ENCODE measurements around the gene COL10A1. TPM values are rescaled to one million over a fixed set of nuclear protein-coding genes. Genes with fewer than 3 reads are reported as not detected.

Gene COL10A1
- total RNA-seq = not detected

DNA sequence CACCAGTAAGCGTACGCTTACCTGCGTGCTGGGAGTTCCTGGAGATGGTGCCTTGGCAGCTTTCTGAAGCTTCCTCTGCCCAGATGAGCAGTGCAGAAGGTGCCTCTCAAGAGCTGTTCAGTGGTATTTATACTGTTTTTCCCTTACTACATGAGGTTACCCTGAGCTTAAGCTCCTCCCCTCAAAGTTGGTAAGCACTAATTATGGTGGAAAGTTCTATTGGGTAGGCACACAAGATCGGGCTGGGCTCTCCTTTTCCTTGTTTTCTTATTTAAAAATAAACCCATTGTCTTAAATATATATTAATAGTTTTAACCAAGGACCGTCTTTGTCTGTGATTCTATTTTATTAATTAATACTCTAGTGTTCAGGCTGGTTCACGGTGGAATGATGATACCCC is at the start of gene COL10A1:
Gene COL10A1, minus strand, starts transcription at position 101 of the 400 bp plus-strand sequence. CDS start 640 bp downstream, outside the sequence.
- H3K36me3 Mint-ChIP-seq (ENCODE audit: insufficient read depth in 2 of 2) = peaks cover 0 to 7% of the 10 kb centered on the region in 2 donors
- no peaks in the 10 kb centered on the region for H3K27me3 Mint-ChIP-seq (ENCODE audit: low read depth)
- H3K4me3 Mint-ChIP-seq = no peak within 1 kb of the TSS
- DNase-seq = no peak
- H3K27ac Mint-ChIP-seq = no peak within 1 kb of the TSS
- no peak for ATAC-seq (replicated peaks in 1 of 2)
- no peaks in the 10 kb centered on the region for H3K4me1 Mint-ChIP-seq (ENCODE audit: low read depth)
- no peaks in the 10 kb centered on the region for H3K9me3 Mint-ChIP-seq

DNA sequence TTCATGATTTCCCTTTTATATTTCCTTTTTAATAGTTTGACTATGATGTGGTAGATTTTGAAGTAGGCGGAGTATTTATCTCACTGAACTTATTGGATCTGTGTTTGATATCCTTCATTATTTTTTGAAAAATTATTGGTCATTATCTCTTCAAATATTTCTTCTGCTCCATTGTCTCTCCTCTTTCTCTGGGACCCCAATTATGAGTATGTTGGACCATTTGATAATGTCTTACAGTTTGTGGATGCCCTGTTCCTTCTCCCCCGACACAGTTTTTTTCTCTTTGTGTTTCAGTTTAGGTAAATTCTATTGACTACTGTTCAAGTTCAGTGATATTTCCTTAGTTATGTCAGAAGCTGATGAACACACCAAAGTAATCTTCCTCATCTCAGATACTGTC is 49.4 kb upstream of the COL10A1 start:
- Mint-ChIP-seq H3K27me3 (ENCODE audit: low read depth) (no peaks in the 10 kb centered on the region), H3K4me3 (no peak overlapping the region), H3K36me3 (ENCODE audit: insufficient read depth in 2 of 2) (peaks cover 6 to 20% of the 10 kb centered on the region in 2 donors), H3K27ac (no peak overlapping the region), H3K4me1 (ENCODE audit: low read depth) (no peaks in the 10 kb centered on the region), H3K9me3 (peaks cover 7 to 9% of the 10 kb centered on the region in 2 donors)
- ATAC-seq (replicated peaks in 1 of 2) = no peak
- no peak for DNase-seq

DNA sequence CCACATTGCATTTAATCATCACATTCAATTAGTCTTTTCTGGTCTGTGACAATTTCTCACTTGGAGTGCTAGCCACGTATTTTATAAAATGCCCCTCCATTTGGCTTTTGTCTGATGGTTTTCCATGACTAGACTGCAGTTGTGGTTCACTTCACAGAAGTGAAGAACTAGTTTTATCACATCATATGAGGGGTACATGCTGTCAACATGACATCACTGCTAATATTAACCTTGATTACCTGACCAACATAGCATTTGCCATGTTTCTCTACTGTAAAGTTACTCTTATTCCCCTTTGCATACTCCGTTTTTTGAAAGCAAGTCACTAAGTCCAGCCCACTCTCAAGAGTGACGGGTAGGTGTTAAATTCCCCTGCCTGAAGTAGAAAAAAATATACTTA is 48.0 kb upstream of the COL10A1 start:
- Mint-ChIP-seq H3K27me3 (ENCODE audit: low read depth) (no peaks in the 10 kb centered on the region), H3K27ac (no peak overlapping the region), H3K36me3 (ENCODE audit: insufficient read depth in 2 of 2) (peaks cover 8 to 23% of the 10 kb centered on the region in 2 donors), H3K4me1 (ENCODE audit: low read depth) (no peaks in the 10 kb centered on the region), H3K9me3 (peaks cover 7 to 10% of the 10 kb centered on the region in 2 donors), H3K4me3 (no peak overlapping the region)
- DNase-seq (no peak), ATAC-seq (replicated peaks in 1 of 2) (no peak)

DNA sequence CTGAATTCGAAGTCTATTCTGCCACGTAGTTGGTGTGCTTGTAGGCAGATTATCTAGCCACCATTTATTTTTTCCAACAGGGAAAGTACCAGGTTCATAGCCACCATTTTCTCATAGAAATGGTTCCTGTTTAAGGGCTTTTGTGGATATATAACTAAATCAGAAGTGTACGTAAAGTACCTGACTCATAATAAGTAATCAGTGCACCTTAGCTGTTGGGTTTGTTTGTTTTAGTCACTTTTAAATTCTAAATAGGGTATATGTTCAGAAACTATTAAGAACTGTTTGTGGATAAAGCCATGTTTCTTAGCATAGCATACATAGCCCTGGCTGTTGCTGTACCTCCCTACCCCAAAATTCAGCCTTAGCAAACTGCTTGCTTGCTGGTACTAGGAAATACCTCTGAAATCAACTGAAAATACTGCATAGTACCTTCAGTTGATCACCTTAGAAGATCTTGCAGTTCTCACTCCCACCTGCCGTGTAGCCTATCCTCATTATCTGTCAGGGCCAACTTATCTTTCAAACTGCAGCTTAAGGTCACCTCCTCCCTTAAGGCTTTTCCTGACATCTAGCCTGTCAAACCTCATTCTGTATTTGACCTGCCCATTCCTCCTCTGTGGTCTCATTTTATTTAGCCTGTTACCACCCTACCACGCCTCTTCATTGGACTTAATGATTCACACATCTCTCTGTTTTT is 44.6 kb upstream of the COL10A1 start:
- DNase-seq = no peak
- no peak overlapping the region for H3K27ac Mint-ChIP-seq
- H3K36me3 Mint-ChIP-seq (ENCODE audit: insufficient read depth in 2 of 2) = peaks cover 11 to 22% of the 10 kb centered on the region in 2 donors
- no peak for ATAC-seq (replicated peaks in 1 of 2)
- H3K9me3 Mint-ChIP-seq = peaks cover 4 to 11% of the 10 kb centered on the region in 2 donors
- H3K27me3 Mint-ChIP-seq (ENCODE audit: low read depth) = no peaks in the 10 kb centered on the region
- H3K4me1 Mint-ChIP-seq (ENCODE audit: low read depth) = no peaks in the 10 kb centered on the region
- H3K4me3 Mint-ChIP-seq = no peak overlapping the region

DNA sequence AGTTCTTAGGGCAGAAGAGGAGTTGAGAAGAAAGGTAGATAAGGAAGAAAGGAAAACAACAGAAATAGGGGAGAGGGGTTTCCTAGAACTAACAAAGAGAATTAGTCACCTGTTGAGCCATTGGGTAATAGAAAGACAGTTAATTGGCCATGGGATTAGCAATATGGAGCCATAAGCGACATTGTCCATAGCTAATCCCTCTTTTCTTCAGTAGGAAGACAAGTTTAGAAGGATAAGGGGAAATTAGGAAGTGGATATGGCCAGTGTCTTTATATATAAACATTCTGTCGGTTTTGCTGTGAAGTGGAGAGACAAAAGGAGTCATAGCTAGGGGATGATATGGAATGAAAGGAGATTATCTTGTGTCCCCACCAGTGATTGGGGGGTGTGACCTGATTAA is 43.9 kb upstream of the COL10A1 start:
- Mint-ChIP-seq H3K4me3 (no peak overlapping the region), H3K27me3 (ENCODE audit: low read depth) (no peaks in the 10 kb centered on the region), H3K27ac (no peak overlapping the region), H3K4me1 (ENCODE audit: low read depth) (no peaks in the 10 kb centered on the region), H3K9me3 (peaks cover 2 to 8% of the 10 kb centered on the region in 2 donors), H3K36me3 (ENCODE audit: insufficient read depth in 2 of 2) (peaks cover 9 to 17% of the 10 kb centered on the region in 2 donors)
- DNase-seq (no peak), ATAC-seq (replicated peaks in 1 of 2) (no peak)

DNA sequence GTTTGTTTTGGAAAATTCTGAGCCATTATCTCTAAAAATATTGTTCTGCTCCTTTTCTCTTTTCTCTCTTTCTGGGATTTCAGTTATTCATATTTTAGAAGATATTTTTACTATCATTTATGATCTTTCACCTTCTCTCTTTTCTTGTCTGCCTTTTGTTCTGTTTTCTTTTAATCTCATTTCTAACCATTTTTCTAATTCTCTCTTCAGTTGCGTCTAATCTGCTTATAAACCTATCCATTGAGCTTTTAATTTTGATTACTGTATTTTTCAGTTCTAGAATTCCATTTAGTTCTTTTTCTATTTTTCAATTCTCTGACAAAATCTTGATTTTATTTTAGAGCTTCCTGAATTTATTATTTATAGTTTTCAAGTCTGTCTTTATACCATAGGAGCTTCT is 42.2 kb upstream of the COL10A1 start:
- ATAC-seq (replicated peaks in 1 of 2) = no peak

DNA sequence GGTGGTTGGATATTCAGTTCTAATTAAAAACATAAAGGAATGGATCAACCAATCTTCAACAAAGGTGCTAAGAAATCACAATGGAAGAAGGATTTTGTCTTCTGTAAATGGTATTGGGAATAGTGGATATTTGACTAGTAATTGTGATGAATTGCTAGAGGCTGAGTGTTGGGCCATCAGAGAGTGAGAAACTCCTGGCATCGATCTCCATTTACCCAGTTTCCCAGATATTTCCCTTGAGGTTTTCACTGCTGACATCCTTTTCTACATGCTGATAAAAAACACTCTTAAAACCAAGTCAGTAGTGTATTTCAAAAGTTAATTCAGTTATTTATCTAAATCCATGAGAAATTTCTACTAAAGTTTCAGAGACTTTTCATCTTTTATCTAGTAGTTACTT is 40.4 kb upstream of the COL10A1 start:
- ATAC-seq (replicated peaks in 1 of 2) (no peak), DNase-seq (no peak)
- Mint-ChIP-seq H3K27me3 (ENCODE audit: low read depth) (no peaks in the 10 kb centered on the region), H3K4me1 (ENCODE audit: low read depth) (no peaks in the 10 kb centered on the region), H3K9me3 (peaks cover 6 to 10% of the 10 kb centered on the region in 2 donors), H3K36me3 (ENCODE audit: insufficient read depth in 2 of 2) (peaks cover 10 to 24% of the 10 kb centered on the region in 2 donors), H3K27ac (no peak overlapping the region), H3K4me3 (no peak overlapping the region)

More for the DNA sequence above, 42.2 kb upstream of the COL10A1 start:
- Mint-ChIP-seq H3K4me1 (ENCODE audit: low read depth) (no peaks in the 10 kb centered on the region), H3K27ac (no peak overlapping the region), H3K27me3 (ENCODE audit: low read depth) (no peaks in the 10 kb centered on the region), H3K9me3 (peaks cover 5 to 10% of the 10 kb centered on the region in 2 donors), H3K4me3 (no peak overlapping the region), H3K36me3 (ENCODE audit: insufficient read depth in 2 of 2) (peaks cover 8 to 21% of the 10 kb centered on the region in 2 donors)
- DNase-seq = no peak

- Mint-ChIP-seq H3K9me3 (peaks cover 6 to 10% of the 10 kb centered on the region in 2 donors), H3K4me1 (ENCODE audit: low read depth) (no peaks in the 10 kb centered on the region), H3K27me3 (ENCODE audit: low read depth) (no peaks in the 10 kb centered on the region), H3K36me3 (ENCODE audit: insufficient read depth in 2 of 2) (peaks cover 10 to 24% of the 10 kb centered on the region in 2 donors), H3K4me3 (no peak overlapping the region), H3K27ac (no peak overlapping the region)
- ATAC-seq (replicated peaks in 1 of 2) (no peak), DNase-seq (no peak)
These were observed 39.7 kb upstream of the COL10A1 start for GRCh38 chr6:116165596-116165995.

GRCh38 chr6:116159782-116160524 is 34.0 kb upstream of the COL10A1 start:
- no peaks in the 10 kb centered on the region for H3K27me3 Mint-ChIP-seq (ENCODE audit: low read depth)
- peaks cover 4 to 5% of the 10 kb centered on the region in 2 donors for H3K9me3 Mint-ChIP-seq
- no peak overlapping the region for H3K4me3 Mint-ChIP-seq
- DNase-seq (no peak), ATAC-seq (replicated peaks in 1 of 2) (no peak)
- H3K4me1 Mint-ChIP-seq (ENCODE audit: low read depth) = no peaks in the 10 kb centered on the region
- peaks cover 10 to 20% of the 10 kb centered on the region in 2 donors for H3K36me3 Mint-ChIP-seq (ENCODE audit: insufficient read depth in 2 of 2)
- no peak overlapping the region for H3K27ac Mint-ChIP-seq

DNA sequence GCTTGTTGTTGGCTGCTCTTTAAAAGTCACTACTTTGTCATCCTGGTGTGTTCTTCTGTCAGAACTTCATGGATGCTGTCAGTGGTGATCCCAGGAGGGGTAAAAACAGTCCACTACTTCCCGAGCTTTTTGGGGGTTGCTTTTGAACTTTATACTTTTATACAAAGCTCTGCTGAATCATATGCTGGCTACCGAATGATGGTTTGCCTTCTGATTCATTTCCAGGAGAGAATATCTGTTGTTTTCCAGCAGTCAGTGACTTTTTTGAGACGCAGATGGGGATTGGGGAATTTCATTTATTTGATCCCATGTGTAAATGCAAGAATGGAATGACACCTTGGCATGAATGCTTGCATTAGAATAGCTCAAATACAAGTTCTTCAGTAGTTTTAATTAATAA is 32.7 kb upstream of the COL10A1 start:
- no peaks in the 10 kb centered on the region for H3K4me1 Mint-ChIP-seq (ENCODE audit: low read depth)
- H3K9me3 Mint-ChIP-seq = peaks cover 2 to 4% of the 10 kb centered on the region in 2 donors
- H3K36me3 Mint-ChIP-seq (ENCODE audit: insufficient read depth in 2 of 2) = peaks cover 10 to 13% of the 10 kb centered on the region in 2 donors
- no peak for DNase-seq
- no peak for ATAC-seq (replicated peaks in 1 of 2)
- H3K27ac Mint-ChIP-seq = no peak overlapping the region
- no peaks in the 10 kb centered on the region for H3K27me3 Mint-ChIP-seq (ENCODE audit: low read depth)
- H3K4me3 Mint-ChIP-seq = no peak overlapping the region

DNA sequence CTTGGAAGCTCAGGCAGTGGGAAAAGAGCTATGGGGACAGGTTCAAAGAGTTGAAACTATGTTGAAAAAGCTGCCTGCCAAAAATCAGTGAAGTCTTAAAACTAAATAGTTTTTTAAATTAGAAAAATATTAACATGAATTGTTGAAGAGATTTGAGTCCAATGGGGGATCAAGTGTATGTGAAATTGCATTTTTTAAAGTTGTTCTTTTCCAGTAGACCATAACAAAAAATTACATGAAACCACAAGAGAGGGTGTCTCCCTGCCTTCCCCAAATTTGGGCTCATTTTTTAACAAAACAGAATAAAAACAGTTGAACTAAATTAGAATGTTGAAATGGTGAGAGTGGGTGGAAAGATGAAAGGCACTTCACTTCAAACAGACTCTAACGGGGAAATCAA is 31.5 kb upstream of the COL10A1 start:
- DNase-seq = no peak
- H3K4me1 Mint-ChIP-seq (ENCODE audit: low read depth) = no peaks in the 10 kb centered on the region
- peaks cover 6 to 7% of the 10 kb centered on the region in 2 donors for H3K36me3 Mint-ChIP-seq (ENCODE audit: insufficient read depth in 2 of 2)
- H3K9me3 Mint-ChIP-seq = no peaks in the 10 kb centered on the region
- no peak overlapping the region for H3K4me3 Mint-ChIP-seq
- no peaks in the 10 kb centered on the region for H3K27me3 Mint-ChIP-seq (ENCODE audit: low read depth)
- ATAC-seq (replicated peaks in 1 of 2) = no peak
- no peak overlapping the region for H3K27ac Mint-ChIP-seq

DNA sequence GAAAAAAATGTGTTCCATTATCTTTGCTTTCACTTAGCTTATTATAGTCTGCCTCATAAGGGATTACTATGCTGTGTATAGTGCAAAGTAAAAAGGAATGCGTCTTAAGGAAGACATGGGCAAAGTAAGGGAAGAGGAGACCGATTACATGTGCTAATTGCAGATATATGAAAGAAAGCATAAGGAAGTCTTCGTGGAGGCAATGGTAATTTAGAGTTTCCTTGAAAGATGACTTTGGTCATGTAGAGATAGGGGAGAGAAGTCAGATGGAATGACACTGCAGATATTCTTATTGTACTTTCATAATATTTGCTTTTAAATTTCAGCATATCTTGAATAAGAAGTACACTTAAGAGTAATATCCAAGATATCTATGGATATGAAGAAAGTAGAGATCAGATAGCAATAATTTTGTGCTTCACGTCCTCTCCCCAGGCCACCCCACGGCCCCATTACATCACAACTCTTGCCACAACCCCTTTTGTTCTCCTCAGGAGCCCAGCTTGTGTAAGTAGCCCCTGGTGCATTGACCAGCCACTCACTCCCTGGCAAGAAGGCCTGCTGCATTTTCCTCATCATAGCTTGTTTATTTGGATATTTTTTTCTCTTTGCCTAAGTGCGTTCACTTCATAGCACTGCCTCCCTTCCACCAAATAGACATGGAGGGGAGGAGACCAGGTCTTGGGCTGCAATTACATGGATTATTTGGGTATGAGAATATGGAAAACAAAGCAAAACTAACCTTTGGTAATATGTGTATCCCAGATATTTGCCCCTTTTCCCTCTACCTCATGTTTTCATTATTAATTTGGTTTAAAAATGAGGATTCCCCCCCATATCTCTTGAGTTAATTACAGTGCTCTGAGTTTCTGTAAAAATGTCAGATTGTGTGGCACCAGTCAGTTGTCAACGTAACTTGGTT is 30.7 kb upstream of the COL10A1 start:
- ATAC-seq (replicated peaks in 1 of 2) = no peak
- H3K4me3 Mint-ChIP-seq = no peak overlapping the region
- H3K9me3 Mint-ChIP-seq = no peaks in the 10 kb centered on the region
- no peaks in the 10 kb centered on the region for H3K27me3 Mint-ChIP-seq (ENCODE audit: low read depth)
- H3K27ac Mint-ChIP-seq = no peak overlapping the region
- DNase-seq = no peak
- no peaks in the 10 kb centered on the region for H3K4me1 Mint-ChIP-seq (ENCODE audit: low read depth)
- peaks cover 5 to 6% of the 10 kb centered on the region in 2 donors for H3K36me3 Mint-ChIP-seq (ENCODE audit: insufficient read depth in 2 of 2)

GRCh38 chr6:116154887-116155286 is 29.0 kb upstream of the COL10A1 start:
- H3K27ac Mint-ChIP-seq = no peak overlapping the region
- no peak overlapping the region for H3K4me3 Mint-ChIP-seq
- H3K36me3 Mint-ChIP-seq (ENCODE audit: insufficient read depth in 2 of 2) = peaks cover 0 to 4% of the 10 kb centered on the region in 2 donors
- no peaks in the 10 kb centered on the region for H3K4me1 Mint-ChIP-seq (ENCODE audit: low read depth)
- ATAC-seq (replicated peaks in 1 of 2) = no peak
- H3K27me3 Mint-ChIP-seq (ENCODE audit: low read depth) = no peaks in the 10 kb centered on the region
- H3K9me3 Mint-ChIP-seq = no peaks in the 10 kb centered on the region
- no peak for DNase-seq
